SK-N-MC (cell line): ENCODE data around the gene PAN2.

Source experiments
- DNase-seq: peaks from one replicate; pipeline ENCODE4 v3.0.0-alpha.2; 2011; ENCODE audit warnings: low read depth, low spot score
- H3K27ac ChIP-seq: fragments of 200-600 bp; sonication (generic); 2 replicates; pipeline ENCODE4 v1.5.1; 2016; ENCODE audit warnings: mixed run types
- H3K36me3 ChIP-seq: fragments of 200-600 bp; sonication (generic); 2 replicates; pipeline ENCODE4 v1.6.1; 2017; ENCODE audit warnings: antibody characterized with exemption, low read length, mixed read lengths; ENCODE audit not compliant: insufficient read depth
- H3K4me3 ChIP-seq: fragments of 200-600 bp; sonication (generic); 2 replicates; pipeline ENCODE4 v1.5.1; 2016
- H3K9ac ChIP-seq: fragments of 200-600 bp; sonication (generic); 2 replicates; pipeline ENCODE4 v1.8.0; 2017; ENCODE audit warnings: mixed run types, mixed read lengths; ENCODE audit not compliant: insufficient read length
- H3K9me3 ChIP-seq: fragments of 200-600 bp; sonication (generic); 2 replicates; pipeline ENCODE4 v1.6.1; 2017; ENCODE audit warnings: low read depth, mild to moderate bottlenecking, antibody characterized with exemption, low read length, moderate library complexity, mixed read lengths
- EZH2 ChIP-seq: fragments of 200-600 bp; sonication (generic); IDR thresholded peaks from one replicate; pipeline ENCODE4 v1.6.1; 2017; ENCODE audit warnings: antibody characterized with exemption
- FOXP2 ChIP-seq: optimal IDR thresholded peaks from 2 replicates; pipeline ENCODE3; 2011; ENCODE audit warnings: mild to moderate bottlenecking, moderate library complexity; ENCODE audit not compliant: insufficient read depth; ENCODE audit errors: extremely low read length, control extremely low read depth
- POLR2AphosphoS5 ChIP-seq: IDR thresholded peaks from 2 replicates; pipeline ENCODE4 v1.6.1; 2012; ENCODE audit warnings: mild to moderate bottlenecking, low read depth, low read length, borderline replicate concordance

The PAN2 gene

DNA sequence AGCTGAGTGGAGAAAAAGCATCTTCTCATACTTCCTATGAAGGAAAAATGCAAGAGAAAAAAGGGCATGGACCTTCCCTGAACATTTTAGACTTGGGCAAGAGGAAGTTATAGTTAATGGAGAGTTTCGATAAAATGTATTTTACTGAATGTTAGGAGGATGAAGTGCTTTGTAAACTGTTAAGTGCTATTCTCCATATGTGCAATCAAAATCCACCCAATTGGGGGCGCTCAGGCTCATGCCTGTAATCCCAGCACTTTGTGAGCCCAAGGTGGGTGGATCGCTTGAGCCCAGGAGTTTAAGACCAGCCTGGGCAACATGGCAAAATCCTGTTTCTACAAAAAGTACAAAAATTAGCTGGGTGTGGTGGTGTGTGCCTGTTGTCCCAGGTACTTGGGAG is 16.1 kb downstream of the PAN2 start:
- Histone ChIP-seq H3K9me3 (no peaks in the 10 kb centered on the region), H3K4me3 (no peak overlapping the region), H3K27ac (no peak overlapping the region), H3K36me3 (peaks cover 9% of the 10 kb centered on the region; the same call in 1 of the 2 replicates), H3K9ac (no peak overlapping the region)
- DNase-seq, result no peak
- TF ChIP-seq FOXP2 (no peak), EZH2 (no peak), POLR2AphosphoS5 (no peak)

DNA sequence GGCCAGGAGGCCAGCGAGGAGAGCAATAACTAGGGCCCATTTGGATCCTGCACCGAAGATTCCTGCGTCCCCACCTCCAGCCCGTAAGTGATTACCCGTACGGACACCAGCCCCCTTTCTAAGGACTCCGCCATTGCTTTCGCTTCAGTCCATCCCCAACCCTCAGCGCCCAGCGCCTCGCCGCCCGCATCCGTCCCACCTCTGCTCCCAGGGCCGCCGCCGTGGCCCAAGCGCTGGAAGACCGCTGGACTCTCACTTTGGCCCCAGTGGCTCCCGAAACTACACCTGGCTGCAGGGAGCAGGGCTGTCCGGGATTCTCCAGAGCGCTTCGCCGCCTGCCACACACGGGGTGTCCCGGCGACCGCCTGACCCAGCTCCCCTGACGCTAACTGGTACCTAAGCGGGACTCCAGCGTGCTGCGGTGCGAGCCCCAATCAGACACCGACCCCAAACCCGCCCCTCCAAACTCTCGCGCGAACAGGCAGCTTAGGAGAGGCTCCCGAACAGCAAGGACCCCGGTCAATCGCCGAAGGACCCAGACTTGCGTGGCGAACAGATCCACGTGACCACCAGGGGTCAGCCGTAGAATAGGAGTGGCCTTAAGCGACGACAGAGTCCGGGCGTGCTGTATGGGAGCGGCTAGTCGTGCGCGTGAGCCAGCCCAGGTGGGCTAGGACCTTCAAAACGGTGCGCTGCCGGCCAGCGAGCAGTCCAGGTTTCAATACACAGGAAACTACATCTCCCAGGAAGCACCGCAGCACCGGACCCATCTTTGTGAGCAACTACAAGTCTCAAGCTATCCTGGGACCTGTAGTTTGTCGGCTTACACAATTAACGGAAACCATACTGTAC is 18.0 kb downstream of the PAN2 start, which contains the start of gene CNPY2:
Gene CNPY2 (minus strand): TSS at position 367 of the 852 bp plus-strand sequence. CDS start 771 bp downstream, outside the sequence.
- no peak for TF ChIP-seq EZH2
- peak; percentile 94 for TF ChIP-seq POLR2AphosphoS5
- peak; percentile 74 for TF ChIP-seq FOXP2

DNA sequence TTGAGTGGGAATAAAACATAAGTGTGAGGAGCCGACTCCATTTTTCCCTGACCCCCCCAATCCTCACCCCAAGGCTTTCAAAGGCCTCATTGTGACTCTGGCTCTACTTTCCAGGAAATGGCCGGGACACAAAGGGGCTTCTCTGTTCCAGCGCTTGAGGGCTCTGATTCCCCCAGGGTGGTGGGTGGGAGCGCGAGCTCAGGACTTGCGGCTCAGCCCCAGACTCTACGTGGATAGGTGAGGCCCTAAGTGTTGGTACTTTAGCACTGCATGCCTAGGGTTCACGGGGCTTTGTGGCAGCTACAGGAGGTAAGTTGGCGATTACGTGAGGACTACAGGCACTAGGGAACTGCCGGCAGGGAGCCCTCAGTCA is 18.6 kb downstream of the PAN2 start:
- H3K9me3 ChIP-seq, result no peaks in the 10 kb centered on the region
- H3K4me3 ChIP-seq, result peak overlapping the region; percentile 98
- H3K27ac ChIP-seq, result no peak overlapping the region
- no peak for DNase-seq
- TF ChIP-seq EZH2 (no peak), POLR2AphosphoS5 (no peak), FOXP2 (no peak)
- H3K36me3 ChIP-seq, result peaks cover 20% of the 10 kb centered on the region
- H3K9ac ChIP-seq, result peak overlapping the region; percentile 92

More for the DNA sequence above, 18.0 kb downstream of the PAN2 start, which contains the start of gene CNPY2:
- H3K36me3 ChIP-seq, result peaks cover 14% of the 10 kb centered on the region
- H3K27ac ChIP-seq, result peak within 1 kb of the TSS; percentile 88
- DNase-seq, result peak; percentile 87
- H3K4me3 ChIP-seq, result peak within 1 kb of the TSS; percentile 98
- H3K9ac ChIP-seq, result peak within 1 kb of the TSS; percentile 92
- H3K9me3 ChIP-seq, result no peaks in the 10 kb centered on the region

DNA sequence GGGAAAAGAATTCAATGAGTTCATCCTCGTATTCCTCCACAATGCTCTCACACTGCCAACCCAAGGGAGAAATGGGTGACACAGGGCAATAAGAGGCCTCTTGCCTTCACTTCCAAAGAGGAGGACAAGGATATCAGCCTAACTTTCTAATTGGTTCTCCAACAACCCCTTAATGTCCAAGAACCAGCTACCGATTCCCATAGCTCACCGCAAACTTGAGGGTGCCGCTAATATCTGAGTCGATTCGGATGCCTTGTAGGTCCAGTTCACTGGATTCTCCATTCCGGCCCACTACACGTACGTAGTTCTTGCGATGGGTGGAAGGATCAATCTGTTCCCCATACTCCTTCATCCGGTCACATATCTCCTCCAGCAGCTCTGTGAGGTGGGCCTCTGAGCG is 22.8 kb downstream of the PAN2 start:
- Histone ChIP-seq H3K36me3 (peaks cover 30% of the 10 kb centered on the region), H3K4me3 (no peak overlapping the region), H3K27ac (no peak overlapping the region), H3K9ac (no peak overlapping the region), H3K9me3 (no peaks in the 10 kb centered on the region)
- TF ChIP-seq POLR2AphosphoS5 (no peak), FOXP2 (no peak), EZH2 (no peak)
- no peak for DNase-seq

GRCh38 chr12:56308714-56309113 is 25.1 kb downstream of the PAN2 start:
- no peak for DNase-seq
- no peaks in the 10 kb centered on the region for H3K9me3 ChIP-seq
- H3K4me3 ChIP-seq, result no peak overlapping the region
- no peak overlapping the region for H3K9ac ChIP-seq
- H3K36me3 ChIP-seq, result peaks cover 31% of the 10 kb centered on the region
- TF ChIP-seq FOXP2 (no peak), POLR2AphosphoS5 (no peak)
- no peak overlapping the region for H3K27ac ChIP-seq

- Histone ChIP-seq H3K9ac (no peak overlapping the region), H3K36me3 (peaks cover 31% of the 10 kb centered on the region), H3K4me3 (no peak overlapping the region), H3K27ac (no peak overlapping the region), H3K9me3 (no peaks in the 10 kb centered on the region)
- TF ChIP-seq POLR2AphosphoS5 (no peak), FOXP2 (no peak)
- no peak for DNase-seq
These were observed 26.4 kb downstream of the PAN2 start for GRCh38 chr12:56307221-56307965.

- Histone ChIP-seq H3K9ac (no peak overlapping the region), H3K27ac (no peak overlapping the region), H3K9me3 (no peaks in the 10 kb centered on the region), H3K4me3 (no peak overlapping the region), H3K36me3 (peaks cover 19% of the 10 kb centered on the region)
- no peak for TF ChIP-seq POLR2AphosphoS5
- TF ChIP-seq EZH2, result no peak
- TF ChIP-seq FOXP2, result no peak
- no peak for DNase-seq
These were observed 28.8 kb downstream of the PAN2 start for GRCh38 chr12:56304872-56305590.

DNA sequence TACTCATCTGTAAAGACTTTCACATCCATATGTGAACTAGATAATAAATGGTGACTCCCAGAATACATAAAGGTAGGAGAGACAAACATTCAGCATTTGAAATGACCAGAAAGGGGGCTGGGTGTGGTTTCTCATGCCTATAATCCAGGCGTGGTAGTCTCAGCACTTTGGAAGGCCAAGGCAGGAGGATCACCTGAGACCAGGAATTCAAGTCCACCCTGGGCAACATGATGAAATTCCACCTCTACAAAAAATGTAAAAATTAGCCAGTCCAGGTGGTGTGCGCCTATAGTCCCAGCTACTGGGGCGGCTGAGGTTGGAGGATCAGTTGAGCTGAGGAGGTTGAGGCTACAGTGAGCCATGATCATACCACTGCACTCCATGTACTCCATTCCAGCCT is 29.5 kb downstream of the PAN2 start:
- Histone ChIP-seq H3K9me3 (no peaks in the 10 kb centered on the region), H3K36me3 (peaks cover 14% of the 10 kb centered on the region), H3K27ac (no peak overlapping the region), H3K9ac (no peak overlapping the region), H3K4me3 (no peak overlapping the region)
- no peak for DNase-seq
- TF ChIP-seq EZH2 (no peak), POLR2AphosphoS5 (no peak)
